Measurements from ENCODE around the gene APOC3. TPM values are rescaled to one million over a fixed set of nuclear protein-coding genes. Genes with fewer than 3 reads are reported as not detected.

The APOC3 gene
- total and polyA plus RNA-seq, 4 donors: 608 to 24,129 (median 9,307) TPM

GRCh38 chr11:116791813-116792143 lies 37.9 kb upstream of the APOC3 start, which contains the start of gene APOA5:
Gene APOA5, minus strand, starts transcription at chr11:116791879. Its CDS starts 19 bp downstream, at chr11:116791860.
- Histone ChIP-seq H3K4me3 (ENCODE audit: low read depth in 1 of 3, low read length in 3 of 3) (peak within 1 kb of the TSS; percentile 38 to 78 (median 42)), H3K27ac (ENCODE audit: low read depth in 1 of 2, low read length in 2 of 2) (peak within 1 kb of the TSS; percentile 73 to 84), H3K4me1 (ENCODE audit: control insufficient read depth in 4 of 4, insufficient read depth in 4 of 4, low read length in 3 of 4) (peaks cover 0 to 63% (median 51%) of the 10 kb centered on the region in 4 donors), H3K27me3 (ENCODE audit: control insufficient read depth in 4 of 4, insufficient read depth in 4 of 4, low read length in 3 of 4) (no peaks in the 10 kb centered on the region), H3K9me3 (ENCODE audit: control insufficient read depth in 4 of 4, low read length in 3 of 4) (no peaks in the 10 kb centered on the region), H3K36me3 (ENCODE audit: control insufficient read depth in 4 of 4, insufficient read depth in 3 of 4, low read depth in 1 of 4, low read length in 3 of 4) (peaks cover 0 to 2% (median 0%) of the 10 kb centered on the region in 4 donors), H3K9ac (ENCODE audit: low read depth in 1 of 2, low read length in 2 of 2) (peak within 1 kb of the TSS; percentile 39 to 71)
- TF ChIP-seq JUND (IDR thresholded peaks at IDR 0.05) (no peak), RXRA (IDR thresholded peaks at IDR 0.05) (no peak), EGR1 (IDR thresholded peaks at IDR 0.05; ENCODE audit: low read depth in 2 of 2) (no peak), ATF3 (IDR thresholded peaks at IDR 0.05) (no peak), REST (IDR thresholded peaks at IDR 0.05) (no peak)
- 47% methylated on average over 7 of the region's 7 CpGs for WGBS
- DNase-seq (ENCODE audit: low spot score): no peak

GRCh38 chr11:116792144-116792868 lies 37.4 kb upstream of the APOC3 start:
- no peak for DNase-seq (ENCODE audit: low spot score)
- 35% methylated on average over 8 of the region's 8 CpGs for WGBS
- Histone ChIP-seq H3K4me1 (ENCODE audit: control insufficient read depth in 4 of 4, insufficient read depth in 4 of 4, low read length in 3 of 4) (peaks cover 0 to 58% (median 46%) of the 10 kb centered on the region in 4 donors), H3K27ac (ENCODE audit: low read depth in 1 of 2, low read length in 2 of 2) (peak overlapping the region; percentile 73 to 84), H3K36me3 (ENCODE audit: control insufficient read depth in 4 of 4, insufficient read depth in 3 of 4, low read depth in 1 of 4, low read length in 3 of 4) (peaks cover 0 to 2% (median 0%) of the 10 kb centered on the region in 4 donors), H3K4me3 (ENCODE audit: low read depth in 1 of 3, low read length in 3 of 3) (peak overlapping the region; percentile 38 to 78 (median 42)), H3K27me3 (ENCODE audit: control insufficient read depth in 4 of 4, insufficient read depth in 4 of 4, low read length in 3 of 4) (no peaks in the 10 kb centered on the region), H3K9me3 (ENCODE audit: control insufficient read depth in 4 of 4, low read length in 3 of 4) (no peaks in the 10 kb centered on the region), H3K9ac (ENCODE audit: low read depth in 1 of 2, low read length in 2 of 2) (peak overlapping the region in 1 of 2 donors; percentile 71)
- TF ChIP-seq HNF4A (conservative IDR thresholded peaks at IDR 0.05): peak; percentile 88 to 90
- no peak for TF ChIP-seq GABPA (IDR thresholded peaks at IDR 0.05 in 1 of 2, conservative IDR thresholded peaks at IDR 0.05 in 1 of 2)
- TF ChIP-seq FOXA1 (IDR thresholded peaks at IDR 0.05): peak; percentile 65
- no peak for TF ChIP-seq CTCF (IDR thresholded peaks at IDR 0.05; ENCODE audit: low read depth, low read length, missing input control)
- TF ChIP-seq NR2F2 (IDR thresholded peaks at IDR 0.05): peak; percentile 97
- peak; percentile 87 for TF ChIP-seq FOXA2 (IDR thresholded peaks at IDR 0.05)
- peak; percentile 67 to 77 for TF ChIP-seq JUND (IDR thresholded peaks at IDR 0.05)
- TF ChIP-seq TAF1 (conservative IDR thresholded peaks at IDR 0.05): peak; percentile 36
- TF ChIP-seq MAX (IDR thresholded peaks at IDR 0.05): peak; percentile 86
- TF ChIP-seq HNF4G (IDR thresholded peaks at IDR 0.05): peak; percentile 64
- TF ChIP-seq EGR1 (IDR thresholded peaks at IDR 0.05; ENCODE audit: low read depth in 2 of 2): peak in 1 of 2 donors; percentile 49
- TF ChIP-seq ZBTB33 (IDR thresholded peaks at IDR 0.05): peak; percentile 89
- TF ChIP-seq RAD21 (IDR thresholded peaks at IDR 0.05): peak; percentile 59 to 64
- peak; percentile 93 for TF ChIP-seq YY1 (IDR thresholded peaks at IDR 0.05)
- TF ChIP-seq REST (IDR thresholded peaks at IDR 0.05): peak; percentile 68
- peak; percentile 97 for TF ChIP-seq SP1 (IDR thresholded peaks at IDR 0.05)
- TF ChIP-seq ATF3 (IDR thresholded peaks at IDR 0.05): no peak
- TF ChIP-seq RXRA (IDR thresholded peaks at IDR 0.05): peak; percentile 99

Data from liver (tissue), 9 donors.